Stimulated activated CD4-positive, alpha-beta T cell treated with anti-CD3 and anti-CD28 coated beads, TNF-alpha, amount 100 ng/mL, for 24 hours (primary cell): ENCODE data around the gene TMEM181.
"Not testable (repeated sequence)": the region's sequence is repeated elsewhere in the genome, so short reads cannot be mapped to it uniquely, and the experiment has no call there.

Experiments
- DNase-seq, 3 experiments: peaks; one replicate each; pipeline ENCODE4 v3.0.0-alpha.2; 2020; ENCODE audit warnings: low read depth in 3 of 3

TMEM181 gene

DNA sequence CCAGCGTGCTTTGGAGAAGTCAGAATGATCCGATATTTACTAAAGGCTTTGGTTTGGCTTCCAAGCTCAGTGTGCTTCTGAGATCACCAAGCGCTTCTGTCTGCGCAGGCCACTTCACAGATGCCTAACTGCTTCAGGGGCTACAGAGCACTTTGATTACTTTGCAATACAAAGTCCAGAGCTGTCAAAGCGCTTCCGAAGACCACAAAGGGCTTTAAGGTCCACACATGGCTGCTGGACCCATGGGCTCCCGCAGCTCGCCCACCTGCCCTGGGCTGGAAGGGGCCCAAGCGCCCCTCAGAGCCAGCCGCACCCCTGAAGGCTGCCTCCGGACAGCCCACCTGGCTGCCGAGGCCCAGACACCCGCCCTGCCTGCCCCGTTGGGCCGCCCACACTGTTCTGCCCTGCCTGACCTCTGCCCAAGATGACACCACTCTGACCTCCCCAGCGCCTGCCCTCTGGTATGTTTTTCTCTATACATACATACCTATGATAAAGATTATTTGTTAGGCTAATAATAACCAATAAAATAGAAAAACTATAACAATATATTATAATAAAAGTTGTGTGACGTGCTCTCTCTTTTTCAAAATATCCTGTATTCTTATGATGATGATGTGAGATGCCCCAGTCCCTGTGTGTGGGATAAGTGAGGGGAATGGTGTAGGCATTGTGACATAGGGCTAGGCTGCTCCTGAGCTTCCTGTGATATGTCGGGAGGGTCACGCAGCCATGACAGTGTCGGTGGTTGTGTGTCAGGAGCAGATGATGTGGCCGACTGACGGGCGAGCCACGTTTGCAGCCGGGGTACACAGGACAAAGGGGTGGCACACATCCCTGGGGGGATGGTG is 62.0 kb downstream of the TMEM181 start:
- DNase-seq = no peak

GRCh38 chr6:158622545-158623190 is 62.8 kb downstream of the TMEM181 start:
- no peak for DNase-seq

- no peak for DNase-seq
Measured at GRCh38 chr6:158624684-158625682, 65.1 kb downstream of the TMEM181 start.

GRCh38 chr6:158625881-158626305 is 66.0 kb downstream of the TMEM181 start:
- no peak for DNase-seq

- DNase-seq = no peak
Measured at GRCh38 chr6:158626360-158627167, 66.7 kb downstream of the TMEM181 start.

DNA sequence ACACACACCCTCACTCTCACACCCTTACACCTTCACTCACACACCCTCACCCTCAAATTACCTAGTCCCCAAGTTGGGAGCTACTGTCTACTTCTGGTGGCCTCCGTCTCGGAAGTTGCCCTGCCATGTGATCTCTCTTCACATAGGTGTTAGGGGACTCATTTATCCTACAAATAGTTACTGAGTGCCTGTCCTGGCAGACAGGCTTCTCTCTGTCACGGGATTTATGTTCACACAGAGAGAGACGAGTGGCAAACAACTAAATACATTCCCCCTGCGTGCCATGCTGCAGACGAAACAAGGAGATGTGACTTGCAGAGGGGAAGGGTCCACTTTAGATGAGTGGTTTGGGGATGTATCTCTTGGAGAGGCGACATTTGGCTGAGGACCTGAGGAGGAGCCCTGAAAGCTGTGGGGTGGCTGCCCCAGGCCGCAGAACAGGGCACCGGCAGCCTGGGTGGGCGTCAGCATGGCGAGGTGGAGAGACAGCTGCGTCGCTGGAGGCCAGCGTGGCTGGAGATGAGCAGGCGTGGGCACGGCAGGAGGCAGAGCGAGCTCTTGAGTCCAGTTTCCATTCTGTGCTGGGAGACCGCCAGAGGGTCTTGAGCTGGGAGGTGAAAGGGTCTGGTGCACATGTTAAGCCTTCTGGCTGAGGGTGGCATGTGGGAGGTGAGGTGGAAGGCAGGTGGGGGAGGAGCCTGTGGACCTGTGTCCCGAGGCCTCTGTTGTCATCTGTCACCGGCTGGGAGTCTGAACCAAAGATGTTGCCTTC is 67.5 kb downstream of the TMEM181 start:
- DNase-seq = no peak

DNA sequence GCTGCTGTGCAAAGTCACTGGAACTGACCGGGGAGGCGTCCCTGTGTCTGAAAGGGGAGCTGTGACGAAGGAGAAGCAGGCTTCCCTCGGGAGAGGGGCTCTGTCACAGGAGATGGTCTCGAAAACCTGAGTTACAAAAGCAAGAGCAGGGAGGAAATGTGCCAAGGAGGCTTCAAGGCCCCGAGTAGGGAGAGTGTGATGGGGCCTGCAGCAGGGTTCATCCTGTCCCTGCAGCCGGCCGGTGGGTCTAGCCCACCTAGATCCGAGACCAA is 68.0 kb downstream of the TMEM181 start:
- DNase-seq = no peak

DNA sequence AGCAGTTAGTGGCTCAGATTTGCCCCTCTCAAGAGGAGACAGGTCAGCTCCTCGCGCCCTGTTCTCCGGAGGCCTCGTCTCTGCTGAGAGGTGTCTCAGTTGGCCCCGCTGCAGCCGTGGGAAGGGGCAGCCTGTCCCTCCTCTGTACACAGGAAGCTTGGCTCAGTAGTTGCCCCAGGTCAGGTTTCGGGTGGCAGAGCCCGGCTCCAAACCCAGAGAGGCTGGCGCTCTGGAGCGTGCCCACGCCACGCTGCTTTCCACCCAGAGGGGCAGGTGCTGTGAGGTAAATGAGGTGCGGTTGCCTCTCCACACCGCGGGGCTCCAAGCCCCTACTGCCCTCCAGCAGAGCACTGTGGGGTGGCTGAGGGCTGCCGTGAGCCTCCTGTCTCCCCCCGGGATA is 68.7 kb downstream of the TMEM181 start:
- DNase-seq = no peak

DNA sequence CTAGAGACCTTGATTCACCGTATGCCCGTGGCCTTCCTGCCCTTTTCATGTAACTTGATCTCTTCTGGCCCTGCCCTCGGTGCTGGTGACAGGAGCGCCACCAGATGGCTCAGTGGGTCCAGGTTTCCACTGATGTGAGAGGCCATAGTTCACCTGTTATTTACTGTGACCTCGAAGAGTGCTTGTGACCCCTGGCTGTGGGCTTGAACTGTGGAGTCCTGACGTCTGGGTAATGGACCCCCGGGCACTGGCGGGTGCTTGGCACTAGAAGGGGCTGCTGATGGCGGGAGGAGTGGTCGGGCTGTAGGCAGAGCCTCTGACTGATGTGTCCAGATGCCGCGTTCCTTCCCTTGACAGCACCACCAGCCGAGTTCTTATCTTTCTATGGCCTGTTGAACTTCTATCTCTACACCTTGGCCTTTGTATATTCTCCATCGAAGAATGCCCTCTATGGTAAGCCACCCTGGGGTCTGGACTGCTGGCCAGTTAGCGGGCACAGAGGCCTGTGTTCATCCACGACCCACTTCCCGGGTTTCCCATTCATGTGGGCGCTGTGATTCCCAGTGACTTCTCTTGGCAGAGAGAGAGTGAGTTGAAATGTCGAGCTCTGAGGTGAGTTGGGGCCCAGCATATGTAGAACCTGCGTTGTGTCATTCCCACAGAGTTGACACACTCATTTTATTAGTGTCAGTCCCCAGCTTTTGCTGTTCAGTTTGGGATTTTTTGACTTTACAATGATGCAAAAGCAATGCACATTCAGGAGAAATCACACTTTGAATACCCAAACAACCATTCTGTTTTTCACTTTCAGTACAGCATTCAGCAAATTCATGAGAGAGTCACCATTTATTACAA is 69.7 kb downstream of the TMEM181 start:
- no peak for DNase-seq

DNA sequence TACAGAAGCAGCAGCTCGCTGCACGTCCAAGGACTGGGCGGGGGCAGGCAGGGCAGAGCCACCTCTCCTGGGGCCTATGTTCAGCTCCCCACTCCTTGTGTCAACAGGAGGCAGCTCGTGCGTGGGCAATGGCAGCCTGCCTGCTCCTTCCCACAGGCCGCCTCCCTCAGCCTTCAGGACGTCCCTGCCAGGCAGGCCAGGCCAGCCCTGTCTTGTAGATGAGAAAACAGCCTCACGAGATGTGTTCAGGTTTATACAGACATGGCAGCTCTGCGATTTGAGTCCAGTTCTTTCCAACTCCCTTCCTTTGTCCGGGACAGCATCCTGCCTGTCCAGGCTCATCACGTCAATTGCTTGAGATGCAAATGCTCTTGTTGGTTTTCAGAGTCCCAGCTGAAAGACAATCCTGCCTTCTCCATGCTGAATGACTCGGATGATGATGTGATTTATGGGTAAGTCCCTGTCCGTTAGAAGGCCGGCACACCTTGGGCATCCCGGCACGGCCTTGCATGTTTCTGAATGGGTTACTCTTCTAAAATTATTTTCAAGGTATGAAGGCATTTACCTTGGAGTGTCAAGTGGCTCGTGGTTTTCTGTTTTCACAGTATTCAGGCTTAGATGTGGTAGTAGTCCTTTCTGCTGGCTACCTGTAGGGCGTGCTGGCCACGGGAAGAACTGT is 71.2 kb downstream of the TMEM181 start:
- DNase-seq = no peak

DNA sequence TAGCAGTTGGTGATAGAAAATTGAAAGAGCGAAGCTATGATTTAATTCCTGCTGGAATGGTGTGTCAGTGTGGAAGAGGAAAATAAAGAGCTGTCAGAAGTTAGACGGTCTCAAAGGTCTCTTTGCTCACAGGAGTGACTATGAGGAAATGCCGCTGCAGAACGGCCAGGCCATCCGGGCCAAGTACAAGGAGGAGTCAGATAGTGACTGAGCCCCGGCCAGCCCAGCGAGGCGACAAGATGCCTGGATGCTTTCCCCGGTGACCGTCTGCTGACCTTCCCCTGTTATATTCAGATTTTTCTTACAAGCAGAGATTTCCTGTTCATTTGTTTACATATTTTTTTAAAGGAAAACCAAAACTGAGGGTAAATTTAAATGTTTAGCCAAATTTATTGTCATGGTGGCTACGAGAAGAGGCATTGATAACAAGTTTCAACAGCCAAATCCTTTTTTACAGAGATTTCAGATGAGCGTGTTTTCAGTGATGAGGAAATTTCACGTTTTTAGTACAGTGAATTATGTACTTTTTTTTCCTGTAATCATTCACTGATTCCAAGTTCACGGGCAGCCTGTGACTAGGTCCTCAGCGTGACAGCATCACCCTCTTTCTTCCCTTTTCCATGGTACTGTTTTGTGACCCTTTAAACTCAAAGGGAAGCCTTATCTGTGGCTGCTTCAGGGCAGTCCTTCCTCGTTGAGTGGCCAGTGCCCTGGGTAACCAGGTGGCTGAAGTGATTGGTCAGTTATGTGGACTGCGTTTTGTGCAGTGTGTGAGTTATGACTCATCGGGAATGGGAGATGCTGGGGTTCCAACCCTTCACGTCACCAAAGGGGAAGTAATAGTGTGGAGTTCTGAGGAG is 72.0 kb downstream of the TMEM181 start:
- no peak for DNase-seq

GRCh38 chr6:158632538-158633119 is 72.7 kb downstream of the TMEM181 start:
- not testable (repeated sequence) for DNase-seq

- DNase-seq = no peak
Measured at GRCh38 chr6:158633127-158633526, 73.2 kb downstream of the TMEM181 start.

GRCh38 chr6:158634695-158635426 is 75.0 kb downstream of the TMEM181 start:
- no peak for DNase-seq

- no peak for DNase-seq
Measured at GRCh38 chr6:158635427-158636073, 75.7 kb downstream of the TMEM181 start.

- DNase-seq = no peak
Measured at GRCh38 chr6:158636778-158637177, 76.9 kb downstream of the TMEM181 start.
